Globus pallidus (tissue), 1 donor: Measurements from ENCODE around the gene C1QTNF4.
"Not testable (repeated sequence)": the region's sequence is repeated elsewhere in the genome, so short reads cannot be mapped to it uniquely, and the experiment has no call there.

Source experiments
- DNase-seq: peaks from one replicate; pipeline ENCODE4 v3.0.0-alpha.2; 2015; ENCODE audit warnings: low spot score

Gene C1QTNF4

DNA sequence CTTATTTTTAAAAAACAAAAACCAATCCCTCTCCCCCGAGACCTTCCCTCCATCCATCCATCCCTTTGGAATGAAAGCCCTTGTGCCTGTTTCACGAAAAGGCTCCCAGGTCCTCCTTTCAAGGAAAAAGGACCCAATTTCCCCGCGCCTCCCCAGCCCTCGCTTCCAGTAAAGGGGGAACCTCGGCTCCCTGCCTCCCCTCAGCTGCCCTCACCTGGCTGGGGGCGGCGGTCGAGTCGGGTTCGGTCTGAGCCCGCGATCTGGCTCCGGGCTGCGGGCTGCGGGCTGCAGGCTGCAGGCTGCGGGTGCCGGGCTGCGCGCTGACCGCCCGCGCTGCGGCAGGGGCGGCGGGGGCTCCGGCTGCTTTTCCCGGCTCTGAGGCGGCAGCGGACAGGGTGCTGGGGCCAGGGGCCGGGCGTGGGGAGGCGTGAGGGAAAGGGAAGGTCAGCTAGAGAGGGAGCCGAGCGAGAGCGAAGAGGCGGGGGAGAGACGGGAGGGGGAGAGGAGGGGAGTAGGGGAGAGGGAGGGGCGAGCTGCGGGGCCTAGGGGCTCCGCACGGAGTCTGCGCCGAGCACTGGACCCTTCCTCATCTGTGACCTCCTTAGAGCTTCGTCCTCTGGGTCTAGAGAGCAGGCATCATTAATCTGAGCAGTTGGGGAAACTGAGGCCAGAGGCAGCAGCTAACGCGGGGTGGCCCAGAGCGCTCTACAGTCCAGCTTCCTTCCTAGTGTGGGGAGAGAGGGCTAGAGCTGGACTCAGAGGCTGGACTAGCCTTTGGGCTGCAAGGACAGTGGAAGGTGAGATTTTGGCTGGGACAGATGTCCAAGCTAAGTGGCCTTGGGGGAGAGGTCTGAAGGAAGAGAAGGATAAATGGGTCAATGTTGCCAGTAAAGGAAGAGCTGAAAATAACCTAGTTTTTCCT, at the start of gene C1QTNF4:
Gene C1QTNF4, minus strand, starts transcription at position 478 of the 922 bp plus-strand sequence. CDS start 3,601 bp downstream, outside the sequence.
- no peak for DNase-seq

DNA sequence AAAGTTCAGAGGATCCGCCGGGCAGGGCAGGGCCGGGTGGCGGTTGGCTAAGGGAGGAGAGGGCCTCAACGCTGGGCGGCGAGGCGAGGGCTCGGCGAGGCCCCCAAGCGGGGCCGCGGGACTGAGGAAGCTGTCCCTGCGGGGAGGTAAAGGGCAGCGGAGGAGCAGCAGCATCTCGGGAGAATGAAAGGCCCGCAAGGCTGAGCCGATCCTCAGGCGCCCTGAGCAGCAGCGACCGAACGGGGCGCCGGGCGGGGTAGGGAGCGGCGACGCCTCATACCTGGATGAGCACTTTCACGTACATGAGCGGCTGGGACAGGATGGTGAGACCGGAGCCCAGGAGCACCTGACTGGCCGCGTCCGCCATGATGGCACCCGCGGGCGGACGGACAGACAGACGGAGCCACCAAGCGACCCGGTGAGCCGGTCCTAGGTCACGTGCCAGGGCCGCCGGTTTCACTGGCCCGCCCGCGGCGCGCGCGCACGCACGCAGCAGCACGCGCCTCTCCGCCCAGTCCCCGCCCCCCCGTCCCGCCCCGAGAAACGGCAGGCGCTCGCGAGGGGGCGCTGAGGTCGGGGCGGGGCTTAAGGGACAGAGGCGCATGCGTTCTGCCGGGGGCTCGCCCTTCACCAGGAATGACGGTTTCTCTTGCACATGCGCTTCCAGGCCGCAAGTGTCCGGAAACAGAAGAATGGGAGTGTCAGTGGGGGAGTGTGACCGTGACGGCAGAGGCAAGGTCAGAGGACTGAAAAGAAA, 48.1 kb upstream of the C1QTNF4 start, which contains the start of gene MTCH2:
Gene MTCH2, minus strand, starts transcription at position 461 of the 757 bp plus-strand sequence. Its CDS starts 94 bp downstream, at position 367.
- peak; percentile 97 for DNase-seq

- DNase-seq: peak; percentile 80
Observed at GRCh38 chr11:47641600-47642098, 47.4 kb upstream of the C1QTNF4 start.

- peak; percentile 21 for DNase-seq
Observed at GRCh38 chr11:47640506-47640905, 46.3 kb upstream of the C1QTNF4 start.

DNA sequence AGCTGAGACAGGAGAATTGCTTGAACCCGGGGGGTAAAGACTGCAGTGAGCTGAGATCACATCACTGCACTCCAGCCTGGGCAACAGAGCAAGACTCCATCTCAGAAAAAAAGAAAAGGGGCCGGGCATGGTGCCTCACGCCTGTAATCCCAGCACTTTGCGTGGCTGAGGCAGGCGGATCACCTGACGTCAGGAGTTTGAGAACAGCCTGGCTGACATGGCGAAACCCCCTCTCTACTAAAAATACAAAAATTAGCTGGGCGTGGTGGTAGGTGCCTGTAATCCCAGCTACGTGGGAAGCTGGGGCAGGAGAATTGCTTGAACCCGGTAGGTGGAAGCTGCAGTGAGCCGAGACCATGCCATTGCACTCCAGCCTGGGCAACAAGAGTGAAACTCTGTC, 42.1 kb upstream of the C1QTNF4 start:
- not testable (repeated sequence) for DNase-seq

GRCh38 chr11:47631473-47631872, 37.3 kb upstream of the C1QTNF4 start:
- DNase-seq: no peak

DNA sequence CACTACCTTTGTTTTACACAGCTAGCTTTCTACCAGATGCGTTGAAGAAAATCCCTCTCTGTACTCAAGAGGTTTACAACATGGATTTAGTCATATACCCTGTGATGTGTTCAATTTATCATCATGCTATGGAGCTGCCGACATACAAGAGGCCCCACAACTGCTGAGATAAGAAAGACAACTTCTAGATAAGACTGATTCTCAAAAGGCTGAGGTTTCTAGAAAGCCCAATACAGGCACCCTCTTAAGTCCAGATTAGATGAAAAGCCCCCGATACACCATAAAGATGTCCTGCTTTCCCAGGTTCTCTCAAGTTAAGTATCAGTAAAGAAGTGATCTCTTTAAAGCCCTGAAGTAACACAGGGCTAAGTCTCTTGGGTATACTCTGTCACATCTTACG, 33.8 kb upstream of the C1QTNF4 start:
- DNase-seq: no peak

DNA sequence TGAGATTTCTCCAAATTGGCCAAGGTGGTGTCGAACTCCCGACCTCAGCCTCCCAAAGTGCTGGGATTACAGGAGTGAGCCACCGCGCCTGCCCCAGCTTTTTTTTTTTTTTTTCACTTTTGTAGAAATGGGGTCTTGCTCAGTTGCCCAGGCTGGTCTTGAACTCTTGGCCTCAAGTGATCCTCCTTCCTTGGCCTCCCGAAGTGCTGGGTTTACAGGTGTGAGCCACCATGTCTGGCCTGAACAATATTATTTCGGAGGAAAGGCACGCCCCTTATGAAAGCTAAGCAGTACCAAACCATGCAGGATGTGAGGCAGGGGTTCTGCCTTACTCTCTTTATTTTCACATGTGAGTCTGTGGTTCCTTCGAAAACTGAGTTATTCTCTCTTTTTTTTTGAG, 32.0 kb upstream of the C1QTNF4 start:
- no peak for DNase-seq

DNA sequence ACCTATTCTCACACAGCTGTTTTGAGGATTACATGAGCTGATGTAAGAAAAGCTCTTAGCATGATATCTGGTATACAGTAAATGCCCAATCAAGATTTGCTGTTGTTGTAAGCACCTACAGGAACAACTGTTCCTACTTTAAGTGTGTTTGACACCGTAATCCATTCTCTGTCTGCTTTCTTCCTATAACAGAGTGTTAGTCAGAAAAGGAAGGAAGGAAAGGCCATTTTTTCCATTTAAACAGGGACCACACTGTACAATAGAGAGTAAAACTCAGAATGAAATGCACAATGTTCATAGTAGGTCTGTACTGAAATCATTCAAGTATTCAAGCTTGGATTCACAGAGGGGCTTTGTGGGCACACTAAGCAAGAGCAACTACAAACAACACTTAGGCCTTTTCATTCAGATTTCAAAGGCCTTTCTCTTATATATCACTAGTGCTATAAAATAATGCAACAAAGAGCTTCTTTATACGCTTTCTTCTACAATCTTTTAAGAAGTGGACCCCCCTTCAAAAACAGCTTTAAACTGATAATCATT, 26.7 kb upstream of the C1QTNF4 start:
- DNase-seq: no peak

DNA sequence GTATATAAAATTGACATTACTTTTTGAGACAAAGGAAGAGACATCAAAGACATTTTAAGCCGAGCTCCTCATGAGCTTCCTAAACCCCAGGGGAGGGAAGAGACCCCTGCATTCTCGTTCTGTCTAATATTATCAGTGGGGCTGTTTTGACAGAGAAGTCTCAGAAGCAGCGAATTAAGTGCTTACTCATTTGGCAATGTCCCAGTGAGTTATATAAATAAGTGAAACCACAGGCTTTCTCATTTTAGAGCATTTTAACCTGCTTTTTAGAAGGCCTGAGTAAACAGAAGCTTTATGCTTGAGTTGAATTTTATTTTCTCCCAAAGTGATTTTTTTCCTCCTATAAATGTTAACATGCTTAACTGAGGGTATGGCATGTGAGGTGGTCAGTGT, 23.2 kb upstream of the C1QTNF4 start:
- no peak for DNase-seq

DNA sequence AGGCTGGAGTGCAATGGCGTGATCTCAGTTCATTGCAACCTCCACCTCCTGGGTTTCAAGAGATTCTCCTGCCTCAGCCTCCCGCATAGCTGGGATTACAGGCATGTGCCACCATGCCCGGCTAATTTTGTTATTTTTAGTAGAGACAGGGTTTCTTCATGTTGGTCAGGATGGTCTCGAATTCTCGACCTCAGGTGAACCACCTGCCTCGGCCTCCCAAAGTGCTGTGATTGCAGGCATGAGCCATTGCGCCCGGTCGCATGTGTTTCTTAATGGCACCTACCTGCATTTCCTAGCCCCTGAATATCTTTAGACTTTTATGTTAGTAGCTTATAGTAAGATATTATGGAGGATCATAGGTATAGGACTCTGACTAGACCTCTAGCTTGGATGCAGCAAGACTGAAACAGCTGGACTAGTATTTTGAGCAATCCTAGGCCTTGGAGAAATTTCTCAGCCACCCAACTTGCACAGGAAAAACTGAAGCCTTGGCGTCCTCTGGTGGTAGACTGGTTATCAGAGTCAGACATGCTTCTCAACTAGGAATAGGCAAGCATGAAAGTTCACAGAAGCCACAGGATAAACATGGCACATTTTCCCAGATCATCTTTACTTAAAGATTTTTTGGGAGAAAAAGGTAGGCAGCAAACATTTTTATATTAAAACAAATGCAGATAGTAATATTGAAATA, 22.7 kb upstream of the C1QTNF4 start:
- DNase-seq: peak; percentile 54

DNA sequence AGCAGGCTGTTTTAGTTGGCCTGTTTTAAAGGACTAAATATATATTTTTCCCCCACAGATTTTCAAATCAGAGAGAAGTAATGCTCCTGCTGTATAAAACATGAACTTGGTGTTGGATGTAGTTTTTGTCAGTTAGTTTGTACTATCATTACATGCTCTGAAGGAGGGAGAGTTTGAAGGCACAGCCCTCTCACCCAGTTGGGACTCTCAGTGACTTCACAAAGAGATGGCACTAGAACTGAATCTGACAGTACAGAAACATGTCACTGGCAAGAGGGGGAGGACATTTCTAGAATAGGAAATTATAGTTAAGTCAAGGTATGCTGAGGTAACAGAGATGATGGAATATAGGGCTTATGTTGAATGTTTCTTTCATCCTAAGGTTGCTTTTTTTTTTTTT, 21.0 kb upstream of the C1QTNF4 start:
- no peak for DNase-seq

- DNase-seq: peak; percentile 72
Observed at GRCh38 chr11:47611348-47611794, 17.2 kb upstream of the C1QTNF4 start.

GRCh38 chr11:47609675-47610074, 15.5 kb upstream of the C1QTNF4 start:
- no peak for DNase-seq

DNA sequence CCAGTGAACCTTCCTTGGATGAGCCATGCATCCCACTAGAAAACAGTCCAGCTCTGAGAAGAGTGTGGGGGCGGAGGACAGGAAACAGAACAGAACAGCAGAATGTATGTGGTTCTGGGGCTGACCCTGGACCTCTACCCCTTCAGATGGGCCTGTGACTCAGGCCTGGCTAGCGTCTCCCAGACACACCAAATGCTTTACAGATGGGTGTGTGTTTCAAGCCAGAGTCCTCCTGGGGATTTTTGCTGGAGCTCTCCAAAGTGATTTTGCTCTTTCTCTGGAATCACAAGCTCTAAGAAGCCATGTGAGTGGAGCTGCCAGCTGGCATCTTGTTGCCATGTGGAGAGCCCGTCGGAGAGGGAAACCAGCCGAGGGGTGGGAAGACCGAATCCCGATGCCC, 13.2 kb upstream of the C1QTNF4 start:
- DNase-seq: no peak

- DNase-seq: no peak
Observed at GRCh38 chr11:47606731-47607130, 12.5 kb upstream of the C1QTNF4 start.

DNA sequence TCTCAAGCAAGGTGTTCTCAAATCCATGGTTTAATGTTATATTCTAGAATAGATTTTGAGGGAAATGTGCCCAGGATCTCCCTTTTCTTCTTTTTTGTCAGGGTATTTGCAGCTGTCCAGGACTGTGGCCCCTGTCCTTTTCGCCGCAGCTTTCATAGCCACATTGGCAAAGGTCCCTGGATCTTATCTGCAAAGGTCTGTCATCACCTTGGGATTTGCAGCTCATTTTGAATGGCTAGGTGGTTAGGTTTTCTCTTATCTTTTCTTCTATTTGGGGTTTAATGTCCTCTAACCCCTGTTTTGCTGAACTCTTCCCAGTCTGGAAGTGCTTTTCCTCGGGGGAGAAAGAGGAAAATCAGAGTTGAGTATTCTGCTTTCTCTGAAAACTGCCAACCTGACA, 11.7 kb upstream of the C1QTNF4 start:
- no peak for DNase-seq

GRCh38 chr11:47603295-47603694, 9.1 kb upstream of the C1QTNF4 start:
- DNase-seq: no peak

DNA sequence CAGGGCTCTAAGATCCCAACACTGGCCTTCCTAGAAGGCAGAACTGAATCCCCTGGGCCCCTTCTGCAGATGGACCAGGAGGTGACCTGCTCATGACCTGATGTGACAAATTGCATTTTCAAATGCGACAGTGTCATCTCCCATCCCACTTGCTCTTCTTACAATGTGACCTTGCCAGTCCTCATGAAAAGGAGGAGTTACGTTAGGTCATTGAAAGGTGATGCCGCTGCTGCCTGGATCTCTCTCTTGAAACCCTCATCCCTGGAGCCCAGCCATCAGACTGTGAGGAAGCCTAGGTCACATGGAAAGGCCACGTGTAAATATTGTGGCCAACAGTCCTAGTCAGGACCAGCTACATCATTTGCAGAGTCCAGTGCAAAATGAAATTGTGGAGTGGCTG, 5.7 kb upstream of the C1QTNF4 start:
- DNase-seq: no peak

- DNase-seq: no peak
Observed at GRCh38 chr11:47595967-47596366, 1.8 kb upstream of the C1QTNF4 start.

DNA sequence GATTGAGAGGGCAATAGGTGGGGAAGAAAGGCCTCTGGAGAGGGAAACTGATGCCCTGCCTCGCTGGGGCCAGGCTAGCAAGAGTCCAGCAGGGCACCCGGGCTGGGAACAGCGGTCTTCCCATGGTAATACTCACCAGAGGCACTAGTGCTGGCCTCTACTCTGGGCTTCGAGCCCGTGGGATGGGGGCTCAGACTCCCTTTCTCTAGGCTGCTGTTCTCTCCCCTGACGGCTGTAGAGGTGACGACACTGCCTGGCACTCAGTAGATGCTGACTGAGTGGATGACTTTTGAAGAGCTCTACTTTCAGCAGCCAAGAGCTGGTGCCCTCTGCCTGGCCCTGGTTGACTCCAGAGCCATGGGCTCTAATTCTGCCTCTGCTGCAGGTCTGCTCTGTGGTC, 818 bp upstream of the C1QTNF4 start:
- peak; percentile 58 for DNase-seq

DNA sequence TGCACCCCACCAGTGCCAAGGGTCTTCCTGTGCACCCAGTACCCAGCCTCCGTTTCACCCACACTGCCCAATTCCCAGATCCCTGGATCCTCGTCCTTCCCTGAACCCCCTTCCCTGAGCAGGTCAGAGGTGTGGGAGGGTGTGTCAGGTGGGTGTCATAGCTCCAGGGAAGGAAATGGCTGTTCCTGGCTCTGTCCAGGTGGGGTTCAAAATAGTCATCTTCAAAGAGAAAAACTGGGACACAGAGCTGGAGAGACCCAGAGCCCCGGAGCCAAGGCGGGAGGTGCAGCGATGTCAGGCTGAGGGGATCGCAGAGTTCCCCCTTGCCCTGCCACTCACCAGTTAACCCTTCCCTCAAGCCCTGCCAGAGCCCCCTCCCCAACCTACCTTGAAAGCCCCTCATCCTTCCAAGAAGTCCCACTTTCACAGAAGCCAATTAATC, 698 bp downstream of the C1QTNF4 start:
- DNase-seq: no peak
